SU-DHL-6 (cell line): ENCODE measurements around the gene PON3.

Experiments
- H2AFZ ChIP-seq: fragments of 200-600 bp; sonication (generic); 2 replicates; pipeline ENCODE4 v1.6.1; 2014; ENCODE audit warnings: low read depth, mild to moderate bottlenecking, moderate library complexity, mixed read lengths, antibody characterized with exemption, low read length; ENCODE audit not compliant: severe bottlenecking
- H3F3A ChIP-seq: fragments of 200-600 bp; shearing (Covaris generic); 2 replicates; pipeline ENCODE4 v1.6.0; 2016; ENCODE audit warnings: antibody characterized with exemption, mild to moderate bottlenecking; ENCODE audit not compliant: insufficient read depth
- H3K27ac ChIP-seq: fragments of 200-600 bp; sonication (generic); 2 replicates; pipeline ENCODE4 v1.5.1; 2016; ENCODE audit warnings: low read depth, mild to moderate bottlenecking, low read length, moderate library complexity, mixed read lengths
- H3K27me3 ChIP-seq: fragments of 200-600 bp; sonication (generic), shearing (Covaris generic); 2 replicates; pipeline ENCODE4 v1.6.0; 2014; ENCODE audit warnings: mild to moderate bottlenecking, low read length
- H3K36me3 ChIP-seq: fragments of 200-600 bp; sonication (generic); 2 replicates; pipeline ENCODE4 v1.6.1; 2014; ENCODE audit warnings: mild to moderate bottlenecking, low read length, mixed read lengths
- H3K4me2 ChIP-seq: fragments of 300-600, 200-600 bp; shearing (Covaris generic), sonication (generic); 2 replicates; pipeline ENCODE4 v1.6.0; 2014; ENCODE audit warnings: low read length, low read depth, mild to moderate bottlenecking; ENCODE audit not compliant: poor library complexity, severe bottlenecking
- H3K4me3 ChIP-seq: fragments of 200-600 bp; sonication (generic); 2 replicates; pipeline ENCODE4 v1.5.1; 2014; ENCODE audit warnings: antibody characterized with exemption, low read length, mild to moderate bottlenecking, mixed read lengths; ENCODE audit not compliant: insufficient read depth, poor library complexity, severe bottlenecking
- H3K79me2 ChIP-seq: fragments of 200-600 bp; sonication (generic); 2 replicates; pipeline ENCODE4 v1.6.1; 2014; ENCODE audit warnings: mild to moderate bottlenecking, low read length, moderate library complexity; ENCODE audit not compliant: insufficient read depth
- H3K9ac ChIP-seq: fragments of 200-600 bp; sonication (generic); 2 replicates; pipeline ENCODE4 v1.7.0; 2014; ENCODE audit warnings: mild to moderate bottlenecking, low read length
- H3K9me2 ChIP-seq: fragments of 200-600 bp; sonication (generic); replicated peaks from 2 replicates; pipeline ENCODE4 v1.6.1; 2014; ENCODE audit warnings: low read length; ENCODE audit not compliant: insufficient read depth
- H3K9me3 ChIP-seq: fragments of 200-600 bp; sonication (generic); 2 replicates; pipeline ENCODE4 v1.6.1; 2014; ENCODE audit warnings: low read length, mixed read lengths; ENCODE audit not compliant: insufficient read depth
- H4K20me1 ChIP-seq: fragments of 200-600 bp; sonication (generic); 2 replicates; pipeline ENCODE4 v1.6.1; 2014; ENCODE audit warnings: low read depth, mild to moderate bottlenecking, antibody characterized with exemption, low read length, moderate library complexity, mixed read lengths
- EZH2phosphoT487 ChIP-seq: fragments of 200-600 bp; sonication (generic), shearing (Covaris generic); conservative IDR thresholded peaks from 2 replicates; pipeline ENCODE4 v1.6.1; 2018; ENCODE audit warnings: mild to moderate bottlenecking, antibody characterized with exemption, low read length, moderate library complexity, mixed read lengths
- TF ChIP-seq, protein P1 (sequence below): fragments of 200-600 bp; sonication (generic); IDR thresholded peaks from one replicate; pipeline ENCODE4 v1.5.1; 2017; ENCODE audit warnings: antibody characterized with exemption, mild to moderate bottlenecking, low read length, moderate library complexity; ENCODE audit not compliant: insufficient read depth, poor library complexity, severe bottlenecking

PON3 gene

DNA sequence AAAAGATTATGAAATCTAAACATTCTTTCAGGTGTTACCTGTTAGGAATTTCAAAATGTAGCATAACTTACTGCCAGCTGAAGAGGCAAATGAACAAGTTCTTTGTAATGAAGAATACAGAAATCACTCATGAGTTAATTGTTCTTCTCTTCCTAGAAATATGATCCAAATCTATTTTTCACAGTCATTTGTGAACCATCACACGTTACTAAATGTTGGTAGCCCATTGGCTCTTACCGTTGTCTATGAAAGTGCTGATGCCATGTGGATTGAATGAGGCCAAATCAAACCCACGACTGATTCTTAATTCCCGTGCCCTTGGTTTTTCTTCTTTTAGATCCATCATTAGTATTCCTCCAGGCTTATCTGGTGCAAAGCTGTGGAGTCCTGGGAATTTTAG is 15.9 kb upstream of the PON3 start:
- no peak overlapping the region for H2AFZ ChIP-seq
- no peaks in the 10 kb centered on the region for H3K9me2 ChIP-seq
- no peaks in the 10 kb centered on the region for H3K9me3 ChIP-seq
- H3K9ac ChIP-seq = no peak overlapping the region
- H3K27me3 ChIP-seq = no peaks in the 10 kb centered on the region
- H3K79me2 ChIP-seq = no peaks in the 10 kb centered on the region
- no peaks in the 10 kb centered on the region for H3F3A ChIP-seq
- no peaks in the 10 kb centered on the region for H4K20me1 ChIP-seq
- H3K4me2 ChIP-seq = no peak overlapping the region
- TF ChIP-seq, protein P1, sequence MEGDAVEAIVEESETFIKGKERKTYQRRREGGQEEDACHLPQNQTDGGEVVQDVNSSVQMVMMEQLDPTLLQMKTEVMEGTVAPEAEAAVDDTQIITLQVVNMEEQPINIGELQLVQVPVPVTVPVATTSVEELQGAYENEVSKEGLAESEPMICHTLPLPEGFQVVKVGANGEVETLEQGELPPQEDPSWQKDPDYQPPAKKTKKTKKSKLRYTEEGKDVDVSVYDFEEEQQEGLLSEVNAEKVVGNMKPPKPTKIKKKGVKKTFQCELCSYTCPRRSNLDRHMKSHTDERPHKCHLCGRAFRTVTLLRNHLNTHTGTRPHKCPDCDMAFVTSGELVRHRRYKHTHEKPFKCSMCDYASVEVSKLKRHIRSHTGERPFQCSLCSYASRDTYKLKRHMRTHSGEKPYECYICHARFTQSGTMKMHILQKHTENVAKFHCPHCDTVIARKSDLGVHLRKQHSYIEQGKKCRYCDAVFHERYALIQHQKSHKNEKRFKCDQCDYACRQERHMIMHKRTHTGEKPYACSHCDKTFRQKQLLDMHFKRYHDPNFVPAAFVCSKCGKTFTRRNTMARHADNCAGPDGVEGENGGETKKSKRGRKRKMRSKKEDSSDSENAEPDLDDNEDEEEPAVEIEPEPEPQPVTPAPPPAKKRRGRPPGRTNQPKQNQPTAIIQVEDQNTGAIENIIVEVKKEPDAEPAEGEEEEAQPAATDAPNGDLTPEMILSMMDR = no peak
- TF ChIP-seq EZH2phosphoT487 = no peak
- no peaks in the 10 kb centered on the region for H3K36me3 ChIP-seq
- H3K27ac ChIP-seq = no peak overlapping the region
- no peak overlapping the region for H3K4me3 ChIP-seq

DNA sequence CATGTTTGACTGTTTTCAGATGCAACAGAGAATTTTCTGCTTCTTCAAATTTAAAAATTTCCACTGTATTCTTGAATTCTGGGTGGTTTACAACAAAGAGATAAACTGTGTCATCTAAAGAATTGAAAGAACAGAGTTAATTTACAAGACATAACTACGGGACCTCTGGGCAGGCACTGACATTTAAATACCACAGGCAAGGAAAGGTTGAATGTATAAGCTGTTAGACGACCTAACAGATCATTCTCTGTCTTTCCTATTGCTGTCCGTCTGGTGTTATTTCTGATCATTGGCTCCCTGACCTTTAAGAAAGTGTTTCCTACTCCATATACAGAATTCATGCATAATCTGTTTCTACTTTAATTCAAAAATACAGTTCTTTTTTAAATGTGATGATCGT is 15.5 kb upstream of the PON3 start:
- H3K79me2 ChIP-seq = no peaks in the 10 kb centered on the region
- no peaks in the 10 kb centered on the region for H3F3A ChIP-seq
- H3K4me3 ChIP-seq = no peak overlapping the region
- no peak overlapping the region for H3K27ac ChIP-seq
- H3K36me3 ChIP-seq = no peaks in the 10 kb centered on the region
- H2AFZ ChIP-seq = no peak overlapping the region
- no peak overlapping the region for H3K4me2 ChIP-seq
- H3K9ac ChIP-seq = no peak overlapping the region
- TF ChIP-seq, protein P1 = no peak
- TF ChIP-seq EZH2phosphoT487 = no peak
- H4K20me1 ChIP-seq = no peaks in the 10 kb centered on the region
- H3K9me2 ChIP-seq = no peaks in the 10 kb centered on the region
- H3K9me3 ChIP-seq = no peaks in the 10 kb centered on the region
- H3K27me3 ChIP-seq = no peaks in the 10 kb centered on the region

DNA sequence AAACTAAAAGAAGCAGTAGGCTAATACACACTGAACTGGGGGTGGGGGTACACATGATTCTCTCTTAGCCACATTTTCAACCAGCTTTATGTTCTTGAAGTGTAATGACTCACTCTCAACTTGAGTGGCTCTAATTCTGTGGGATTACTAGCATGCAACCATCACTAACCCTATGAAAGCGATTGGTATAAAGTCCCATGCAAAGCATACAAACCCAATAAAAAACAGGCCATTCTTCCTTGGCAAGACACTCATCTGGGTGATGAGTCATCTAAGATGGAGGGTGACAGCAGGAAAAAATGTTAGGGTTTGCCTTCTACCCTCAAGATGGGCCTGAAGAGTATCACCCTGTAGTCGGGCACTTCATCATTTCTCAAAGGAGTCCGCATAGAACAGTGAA is 14.9 kb upstream of the PON3 start:
- H3K27ac ChIP-seq = no peak overlapping the region
- H4K20me1 ChIP-seq = no peaks in the 10 kb centered on the region
- no peaks in the 10 kb centered on the region for H3F3A ChIP-seq
- no peaks in the 10 kb centered on the region for H3K27me3 ChIP-seq
- H3K9me3 ChIP-seq = no peaks in the 10 kb centered on the region
- no peaks in the 10 kb centered on the region for H3K79me2 ChIP-seq
- no peak overlapping the region for H2AFZ ChIP-seq
- no peaks in the 10 kb centered on the region for H3K9me2 ChIP-seq
- TF ChIP-seq, protein P1 = no peak
- no peak for TF ChIP-seq EZH2phosphoT487
- H3K4me3 ChIP-seq = no peak overlapping the region
- H3K4me2 ChIP-seq = no peak overlapping the region
- H3K9ac ChIP-seq = no peak overlapping the region
- H3K36me3 ChIP-seq = no peaks in the 10 kb centered on the region

DNA sequence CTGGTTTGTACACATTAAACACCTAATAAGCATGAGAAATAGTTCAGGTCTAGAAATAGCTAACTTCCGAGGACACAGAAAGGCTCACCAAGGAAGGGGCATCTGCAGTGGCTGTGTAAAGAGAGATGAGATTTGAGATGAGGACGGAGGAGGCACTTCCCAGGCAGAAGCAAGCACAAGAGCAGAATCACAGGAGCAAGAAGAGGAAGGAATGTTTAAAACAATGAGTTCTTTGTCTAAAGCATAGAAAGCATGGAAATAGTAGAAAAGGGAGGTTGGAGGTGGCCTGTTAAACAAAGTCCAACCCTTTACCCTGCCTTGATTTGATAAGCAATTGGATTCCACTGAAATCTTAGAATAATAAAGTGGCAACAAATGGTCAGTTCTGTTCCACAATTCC is 11.6 kb upstream of the PON3 start:
- no peak for TF ChIP-seq EZH2phosphoT487
- TF ChIP-seq, protein P1 = no peak
- H3K9me2 ChIP-seq = no peaks in the 10 kb centered on the region
- no peaks in the 10 kb centered on the region for H3K79me2 ChIP-seq
- H4K20me1 ChIP-seq = no peaks in the 10 kb centered on the region
- no peak overlapping the region for H3K4me2 ChIP-seq
- no peak overlapping the region for H3K27ac ChIP-seq
- no peaks in the 10 kb centered on the region for H3K27me3 ChIP-seq
- no peak overlapping the region for H3K4me3 ChIP-seq
- no peaks in the 10 kb centered on the region for H3F3A ChIP-seq
- H3K36me3 ChIP-seq = no peaks in the 10 kb centered on the region
- H3K9me3 ChIP-seq = no peaks in the 10 kb centered on the region
- H3K9ac ChIP-seq = no peak overlapping the region
- H2AFZ ChIP-seq = no peak overlapping the region
